Transverse colon (tissue), 4 donors: ENCODE measurements around the gene TRPM8. TPM values are rescaled to one million over a fixed set of nuclear protein-coding genes. Genes with fewer than 3 reads are reported as not detected.

Experiments used
- DNase-seq: peaks from one replicate; pipeline ENCODE4 v3.0.0-alpha.2; 2019
- H3K27ac ChIP-seq, 4 donors: fragments of 200-600 bp; sonication (generic); 2 replicates each; pipeline ENCODE4 v1.5.1; 2016 to 2018; ENCODE audit warnings: inconsistent platforms in 4 of 4
- H3K27me3 ChIP-seq: fragments of 200-600 bp; sonication (generic); 2 replicates; pipeline ENCODE4 v1.5.1; 2017; ENCODE audit warnings: inconsistent platforms
- H3K36me3 ChIP-seq, 4 donors: fragments of 200-600 bp; sonication (generic); 2 replicates each; pipeline ENCODE4 v1.5.1; 2017 to 2019; ENCODE audit warnings: inconsistent platforms in 4 of 4
- H3K4me1 ChIP-seq, 4 donors: fragments of 200-600 bp; sonication (generic); 2 replicates each; pipeline ENCODE4 v1.5.1; 2017 to 2020; ENCODE audit warnings: inconsistent platforms in 4 of 4
- H3K4me3 ChIP-seq, 4 donors: fragments of 200-600 bp; sonication (generic); 1 replicate in 1 of 4; 2 replicates in 3 of 4; pipeline versions ENCODE4 v1.5.1 to v1.6.1; 2017 to 2019; ENCODE audit warnings: inconsistent platforms in 4 of 4
- H3K9me3 ChIP-seq, 2 donors: fragments of 200-600 bp; sonication (generic); 2 replicates each; pipeline ENCODE4 v1.5.1; 2017 to 2019; ENCODE audit warnings: inconsistent platforms in 2 of 2
- CTCF ChIP-seq, 5 experiments: fragments of 200-600 bp in 3 of 5; fragments of 450-650 bp in 2 of 5; sonication (generic) in 3 of 5; IDR thresholded peaks; 1 replicate in 2 of 5; 2 replicates in 3 of 5; pipeline ENCODE4 v1.5.1; 2016 to 2017; ENCODE audit warnings: antibody characterized with exemption in 5 of 5, inconsistent platforms in 3 of 5, mild to moderate bottlenecking in 2 of 5, moderate library complexity in 1 of 5
- EP300 ChIP-seq: sonication (generic); formaldehyde crosslinking; IDR thresholded peaks from one replicate; pipeline ENCODE4 v1.6.1; 2017; ENCODE audit warnings: antibody characterized with exemption, low read depth
- POLR2A ChIP-seq: fragments of 450-650 bp; IDR thresholded peaks from one replicate; pipeline ENCODE4 v1.6.1; 2016; ENCODE audit warnings: antibody characterized with exemption, mild to moderate bottlenecking, moderate library complexity
- POLR2AphosphoS5 ChIP-seq, 3 donors: sonication (generic); formaldehyde crosslinking; IDR thresholded peaks; one replicate each; pipeline ENCODE4 v1.6.1; 2016; ENCODE audit warnings: antibody characterized with exemption in 3 of 3
- WGBS, 2 donors: methylation state at CpG; one replicate each; pipeline ENCODE4 v1.1.5; 2018; ENCODE audit warnings: low coverage in 1 of 2; 5-methylcytosine and 5-hydroxymethylcytosine counted together
- in situ Hi-C, 4 donors: fragments of 200-750 bp; cut with MboI; loops; one replicate each; pipeline versions ENCODE4 v1.15.0 to v1.15.1; 2017; ENCODE audit warnings: low sequenced_read_pairs in 3 of 4, low pct_ligation_motif_present in 1 of 4, low pct_unique_long_range_greater_than_20kb in 1 of 4
- intact Hi-C: fragments of 100-400 bp; cut with DNase I; formaldehyde crosslinking; loops from one replicate; pipeline ENCODE4 v1.15.1; 2023; ENCODE audit warnings: low total_unique reads
- total RNA-seq, 4 donors: library from RNA; depleted of rRNA; stranded (reverse); fragments of >200 nt; gene quantifications; one replicate each; pipeline ENCODE4 v1.1.0, GENCODE V29; 2016

The TRPM8 gene
- total RNA-seq, 4 donors from 2014 or later: not detected

GRCh38 chr2:233989221-233989858, 72.2 kb downstream of the TRPM8 start:
- Histone ChIP-seq H3K9me3 (no peaks in the 10 kb centered on the region), H3K4me3 (no peak overlapping the region), H3K27ac (no peak overlapping the region), H3K4me1 (no peaks in the 10 kb centered on the region), H3K27me3 (peaks cover 5% of the 10 kb centered on the region), H3K36me3 (no peaks in the 10 kb centered on the region)
- in situ Hi-C loops (loop anchor here in 3 of 4 donors (25.0 kb wide), 4 partner anchors 298 to 548 kb away; partner anchors contain the start of gene ARL4C (in 1 of the 3)), intact Hi-C loops (no loop called here)
- TF ChIP-seq POLR2A (no peak), EP300 (no peak), POLR2AphosphoS5 (IDR thresholded peaks at IDR 0.05) (no peak), CTCF (IDR thresholded peaks at IDR 0.05) (no peak)
- no peak for DNase-seq
- WGBS, 2 donors: 76 to 85% methylated on average over 4 to 13 of the region's 13 CpGs

- Histone ChIP-seq H3K4me1 (no peaks in the 10 kb centered on the region), H3K27me3 (peaks cover 5% of the 10 kb centered on the region), H3K9me3 (no peaks in the 10 kb centered on the region), H3K36me3 (no peaks in the 10 kb centered on the region), H3K4me3 (no peak overlapping the region), H3K27ac (no peak overlapping the region)
- 61% methylated on average over 6 of the region's 6 CpGs; no CpG with 5 or more reads in 1 of the 2 donors for WGBS, 2 donors
- DNase-seq: peak; percentile 59
- TF ChIP-seq CTCF (IDR thresholded peaks at IDR 0.05): no peak
- TF ChIP-seq EP300: no peak
- TF ChIP-seq POLR2A: no peak
- no peak for TF ChIP-seq POLR2AphosphoS5 (IDR thresholded peaks at IDR 0.05)
- in situ Hi-C loops: loop anchor here in 3 of 4 donors (25.0 kb wide), 4 partner anchors 297 to 547 kb away; partner anchors contain the start of gene ARL4C (in 1 of the 3)
- intact Hi-C loops: no loop called here
Observed at GRCh38 chr2:233990261-233990798, 73.2 kb downstream of the TRPM8 start.

GRCh38 chr2:233991196-233991595, 74.0 kb downstream of the TRPM8 start:
- Histone ChIP-seq H3K4me1 (no peaks in the 10 kb centered on the region), H3K9me3 (no peaks in the 10 kb centered on the region), H3K27ac (peak overlapping the region in 1 of 4 donors; percentile 2), H3K36me3 (no peaks in the 10 kb centered on the region), H3K27me3 (peaks cover 5% of the 10 kb centered on the region), H3K4me3 (no peak overlapping the region)
- intact Hi-C loops (no loop called here), in situ Hi-C loops (loop anchor here in 3 of 4 donors (25.0 kb wide), 4 partner anchors 296 to 546 kb away; partner anchors contain the start of gene ARL4C (in 1 of the 3))
- TF ChIP-seq POLR2AphosphoS5 (IDR thresholded peaks at IDR 0.05) (no peak), POLR2A (no peak), EP300 (no peak), CTCF (IDR thresholded peaks at IDR 0.05) (no peak)
- DNase-seq: no peak
- 87 to 91% methylated on average over 4 to 7 of the region's 7 CpGs for WGBS, 2 donors

GRCh38 chr2:233992513-233993217, 75.5 kb downstream of the TRPM8 start:
- Histone ChIP-seq H3K27me3 (peaks cover 5% of the 10 kb centered on the region), H3K4me1 (no peaks in the 10 kb centered on the region), H3K4me3 (no peak overlapping the region), H3K36me3 (no peaks in the 10 kb centered on the region), H3K9me3 (no peaks in the 10 kb centered on the region), H3K27ac (no peak overlapping the region)
- 88 to 94% methylated on average over 3 to 7 of the region's 7 CpGs for WGBS, 2 donors
- in situ Hi-C loops (loop anchor here in 3 of 4 donors (25.0 kb wide), 4 partner anchors 295 to 545 kb away; partner anchors contain the start of gene ARL4C (in 1 of the 3)), intact Hi-C loops (no loop called here)
- TF ChIP-seq POLR2A (no peak), POLR2AphosphoS5 (IDR thresholded peaks at IDR 0.05) (no peak), CTCF (IDR thresholded peaks at IDR 0.05) (no peak), EP300 (no peak)
- DNase-seq: no peak
